ENCODE data around the gene SOX18. TPM values are rescaled to one million over a fixed set of nuclear protein-coding genes. Genes with fewer than 3 reads are reported as not detected.

The SOX18 gene
- total and polyA plus RNA-seq, 2 of the 4 experiments (the other 2 are of a cell fraction), result not detected

DNA sequence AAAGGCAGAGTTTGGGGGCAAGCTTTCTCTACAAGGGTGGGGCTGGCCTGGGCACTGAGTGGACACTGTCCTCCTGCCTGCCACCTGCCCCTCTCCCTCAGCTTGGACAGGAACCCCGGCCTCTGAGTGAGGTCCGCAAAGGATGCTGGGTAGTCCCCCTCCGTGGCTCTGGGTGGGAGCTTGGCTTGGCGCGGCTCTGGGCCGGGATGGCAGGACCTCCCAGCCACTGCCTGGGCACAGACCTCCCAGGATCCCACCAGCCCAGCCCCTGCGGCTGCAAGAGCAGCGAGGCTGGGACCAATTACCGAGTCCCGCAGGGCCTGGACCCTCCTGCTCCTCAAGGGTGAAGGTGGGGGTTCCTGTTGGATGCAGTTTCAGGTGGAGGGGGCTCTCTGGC lies 2.9 kb upstream of the SOX18 start:
- H4K91ac ChIP-seq (ENCODE audit: insufficient read depth, low read depth, low read length), result no peak overlapping the region
- ChIA-PET POLR2A (ENCODE audit: unreplicated experiment) (no interaction called here), CTCF (no interaction called here)
- H2BK15ac ChIP-seq (ENCODE audit: low read depth, low read length), result no peak overlapping the region
- no TSS peak for BruUV-seq (replicated peaks)
- H3K27me3 ChIP-seq (ENCODE audit: control insufficient read depth, insufficient read depth, low read length), result peaks cover 45% of the 10 kb centered on the region
- no peak for ATAC-seq (ENCODE audit: low read depth)
- H2AK9ac ChIP-seq (replicated peaks; ENCODE audit: low read depth, low read length, poor library complexity), result no peak overlapping the region
- H3K14ac ChIP-seq (replicated peaks; ENCODE audit: low read depth, low read length), result no peak overlapping the region
- no peaks in the 10 kb centered on the region for H4K20me1 ChIP-seq (ENCODE audit: insufficient read depth, low read length)
- WGBS, 2 experiments (ENCODE audit: extremely low coverage in 2 of 2, insufficient read length in 1 of 2), result no CpG with 5 or more reads among the region's 10 CpGs
- H2BK5ac ChIP-seq (ENCODE audit: low read depth, low read length, poor library complexity, severe bottlenecking), result no peak overlapping the region
- no peaks in the 10 kb centered on the region for H3K79me1 ChIP-seq (ENCODE audit: low read depth in 1 of 2, low read length in 2 of 2)
- DNase-seq, result no peak
- H3K9ac ChIP-seq (ENCODE audit: low read depth, low read length), result no peak overlapping the region
- H4K8ac ChIP-seq (ENCODE audit: low read depth in 2 of 2, low read length in 2 of 2), result no peak overlapping the region
- no peak overlapping the region for H3K23ac ChIP-seq (ENCODE audit: low read depth, low read length)
- TF ChIP-seq, protein P1, sequence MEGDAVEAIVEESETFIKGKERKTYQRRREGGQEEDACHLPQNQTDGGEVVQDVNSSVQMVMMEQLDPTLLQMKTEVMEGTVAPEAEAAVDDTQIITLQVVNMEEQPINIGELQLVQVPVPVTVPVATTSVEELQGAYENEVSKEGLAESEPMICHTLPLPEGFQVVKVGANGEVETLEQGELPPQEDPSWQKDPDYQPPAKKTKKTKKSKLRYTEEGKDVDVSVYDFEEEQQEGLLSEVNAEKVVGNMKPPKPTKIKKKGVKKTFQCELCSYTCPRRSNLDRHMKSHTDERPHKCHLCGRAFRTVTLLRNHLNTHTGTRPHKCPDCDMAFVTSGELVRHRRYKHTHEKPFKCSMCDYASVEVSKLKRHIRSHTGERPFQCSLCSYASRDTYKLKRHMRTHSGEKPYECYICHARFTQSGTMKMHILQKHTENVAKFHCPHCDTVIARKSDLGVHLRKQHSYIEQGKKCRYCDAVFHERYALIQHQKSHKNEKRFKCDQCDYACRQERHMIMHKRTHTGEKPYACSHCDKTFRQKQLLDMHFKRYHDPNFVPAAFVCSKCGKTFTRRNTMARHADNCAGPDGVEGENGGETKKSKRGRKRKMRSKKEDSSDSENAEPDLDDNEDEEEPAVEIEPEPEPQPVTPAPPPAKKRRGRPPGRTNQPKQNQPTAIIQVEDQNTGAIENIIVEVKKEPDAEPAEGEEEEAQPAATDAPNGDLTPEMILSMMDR (conservative IDR thresholded peaks at IDR 0.05; ENCODE audit: low read depth, low read length), result no peak
- TF ChIP-seq BHLHE40 (IDR thresholded peaks at IDR 0.05; ENCODE audit: low read depth, low read length) (no peak), POLR2A (IDR thresholded peaks at IDR 0.05; ENCODE audit: low read depth, low read length) (no peak), RCOR1 (IDR thresholded peaks at IDR 0.05; ENCODE audit: insufficient replicate concordance, low read length) (no peak), RAD21 (IDR thresholded peaks at IDR 0.05; ENCODE audit: low read length) (no peak), MXI1 (IDR thresholded peaks at IDR 0.05; ENCODE audit: borderline replicate concordance, low read depth, low read length) (no peak), MAFK (IDR thresholded peaks at IDR 0.05; ENCODE audit: low read depth, low read length) (no peak), FOS (IDR thresholded peaks at IDR 0.05; ENCODE audit: low read depth, low read length) (no peak), CEBPB (IDR thresholded peaks at IDR 0.05; ENCODE audit: low read depth, low read length) (no peak), RFX5 (IDR thresholded peaks at IDR 0.05; ENCODE audit: low read depth, low read length) (no peak), CHD1 (IDR thresholded peaks at IDR 0.05; ENCODE audit: low read depth, low read length) (no peak), SMC3 (IDR thresholded peaks at IDR 0.05; ENCODE audit: low read depth, low read length) (no peak)
- TF ChIP-seq, protein P2, sequence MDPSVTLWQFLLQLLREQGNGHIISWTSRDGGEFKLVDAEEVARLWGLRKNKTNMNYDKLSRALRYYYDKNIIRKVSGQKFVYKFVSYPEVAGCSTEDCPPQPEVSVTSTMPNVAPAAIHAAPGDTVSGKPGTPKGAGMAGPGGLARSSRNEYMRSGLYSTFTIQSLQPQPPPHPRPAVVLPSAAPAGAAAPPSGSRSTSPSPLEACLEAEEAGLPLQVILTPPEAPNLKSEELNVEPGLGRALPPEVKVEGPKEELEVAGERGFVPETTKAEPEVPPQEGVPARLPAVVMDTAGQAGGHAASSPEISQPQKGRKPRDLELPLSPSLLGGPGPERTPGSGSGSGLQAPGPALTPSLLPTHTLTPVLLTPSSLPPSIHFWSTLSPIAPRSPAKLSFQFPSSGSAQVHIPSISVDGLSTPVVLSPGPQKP (IDR thresholded peaks at IDR 0.05; ENCODE audit: borderline replicate concordance, low read depth, low read length), result no peak
- in situ Hi-C loops (cut with MboI; ENCODE audit: low sequenced_read_pairs) (no loop called here), dilution Hi-C loops (cut with HindIII; ENCODE audit: low sequenced_read_pairs, unreplicated experiment) (no loop called here), intact Hi-C loops (cut with micrococcal nuclease) (no loop called here)
- H2AFZ ChIP-seq (replicated peaks; ENCODE audit: low read length, poor library complexity), result peak overlapping the region; percentile 43
- H2BK20ac ChIP-seq (ENCODE audit: low read depth, low read length), result no peak overlapping the region
- no peak overlapping the region for H4K5ac ChIP-seq (ENCODE audit: low read depth, low read length)
- H3K9me3 ChIP-seq (ENCODE audit: control insufficient read depth, insufficient read depth, low read length), result no peaks in the 10 kb centered on the region
- H3K9me1 ChIP-seq (ENCODE audit: insufficient read depth, low read length), result no peaks in the 10 kb centered on the region
- no peaks in the 10 kb centered on the region for H3K36me3 ChIP-seq (ENCODE audit: control insufficient read depth, insufficient read depth, low read length)
- no peak overlapping the region for H3K4me3 ChIP-seq (ENCODE audit: insufficient read depth, low read depth, low read length)
- H3K4me1 ChIP-seq (ENCODE audit: control insufficient read depth, insufficient read depth, low read length), result no peaks in the 10 kb centered on the region; the same call in 1 of the 2 replicates
- H3K4ac ChIP-seq (ENCODE audit: low read depth, low read length), result no peak overlapping the region
- H3K18ac ChIP-seq (ENCODE audit: low read depth, low read length), result no peak overlapping the region
- H3K4me2 ChIP-seq (ENCODE audit: low read depth, low read length), result no peak overlapping the region
- H3K56ac ChIP-seq (ENCODE audit: extremely low read depth, insufficient read depth, low read length), result no peak overlapping the region
- no peak overlapping the region for H2AK5ac ChIP-seq (ENCODE audit: low read depth, low read length)
- no peak overlapping the region for H2BK120ac ChIP-seq (ENCODE audit: low read depth, low read length)
- no peak overlapping the region for H3K27ac ChIP-seq (ENCODE audit: insufficient read depth, low read length)
